C4-2B (cell line): ENCODE measurements around the gene USP16.

Source experiments
- ZFX ChIP-seq: fragments of 450-650 bp; IDR thresholded peaks from 2 replicates; pipeline ENCODE4 v1.6.1; 2017
- TF ChIP-seq, protein P1 (sequence below): fragments of 450-650 bp; conservative IDR thresholded peaks from 2 replicates; pipeline ENCODE4 v1.5.1; 2017; ENCODE audit warnings: mild to moderate bottlenecking

DNA sequence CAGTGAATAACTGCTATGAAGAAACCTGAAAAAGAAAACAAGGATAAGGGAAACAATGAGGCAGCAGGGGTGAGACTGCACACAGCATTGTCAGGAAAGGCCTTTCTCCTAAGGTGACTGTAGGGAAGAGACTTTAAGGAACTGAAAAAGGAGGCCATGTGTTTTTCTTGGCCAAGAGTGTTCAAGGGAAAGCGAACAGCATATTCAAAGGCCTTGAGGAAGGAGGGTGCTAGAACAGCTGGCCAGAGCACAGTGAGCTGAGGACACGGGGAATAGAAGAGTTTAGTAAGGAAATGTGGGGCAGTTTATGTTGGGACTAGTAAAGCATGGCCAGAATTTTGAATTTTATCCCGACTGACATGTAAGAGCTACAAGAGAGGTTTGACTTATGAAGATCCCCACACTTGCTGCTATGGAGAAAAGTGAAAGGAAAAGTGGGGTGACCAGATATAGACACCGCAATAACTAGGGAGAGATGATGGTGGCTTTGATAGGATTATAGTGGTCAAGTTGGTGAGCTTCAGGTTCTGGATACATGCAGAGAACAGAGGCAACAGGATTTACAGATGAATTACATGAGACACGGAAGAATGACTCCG is 6.7 kb upstream of the USP16 start:
- TF ChIP-seq, protein P1, sequence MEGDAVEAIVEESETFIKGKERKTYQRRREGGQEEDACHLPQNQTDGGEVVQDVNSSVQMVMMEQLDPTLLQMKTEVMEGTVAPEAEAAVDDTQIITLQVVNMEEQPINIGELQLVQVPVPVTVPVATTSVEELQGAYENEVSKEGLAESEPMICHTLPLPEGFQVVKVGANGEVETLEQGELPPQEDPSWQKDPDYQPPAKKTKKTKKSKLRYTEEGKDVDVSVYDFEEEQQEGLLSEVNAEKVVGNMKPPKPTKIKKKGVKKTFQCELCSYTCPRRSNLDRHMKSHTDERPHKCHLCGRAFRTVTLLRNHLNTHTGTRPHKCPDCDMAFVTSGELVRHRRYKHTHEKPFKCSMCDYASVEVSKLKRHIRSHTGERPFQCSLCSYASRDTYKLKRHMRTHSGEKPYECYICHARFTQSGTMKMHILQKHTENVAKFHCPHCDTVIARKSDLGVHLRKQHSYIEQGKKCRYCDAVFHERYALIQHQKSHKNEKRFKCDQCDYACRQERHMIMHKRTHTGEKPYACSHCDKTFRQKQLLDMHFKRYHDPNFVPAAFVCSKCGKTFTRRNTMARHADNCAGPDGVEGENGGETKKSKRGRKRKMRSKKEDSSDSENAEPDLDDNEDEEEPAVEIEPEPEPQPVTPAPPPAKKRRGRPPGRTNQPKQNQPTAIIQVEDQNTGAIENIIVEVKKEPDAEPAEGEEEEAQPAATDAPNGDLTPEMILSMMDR: no peak
- TF ChIP-seq ZFX: no peak
